GM18867 (cell line): Measurements from ENCODE around the gene SPNS1.
"Not testable (repeated sequence)": the region's sequence is repeated elsewhere in the genome, so short reads cannot be mapped to it uniquely, and the experiment has no call there.

ENCODE experiments used
- ATAC-seq: cut with Tn5 transposase; IDR thresholded peaks from one replicate; pipeline ENCODE4 v1.9.1; 2021; ENCODE audit warnings: mild to moderate bottlenecking, moderate library complexity; ENCODE audit not compliant: unreplicated experiment

The SPNS1 gene

DNA sequence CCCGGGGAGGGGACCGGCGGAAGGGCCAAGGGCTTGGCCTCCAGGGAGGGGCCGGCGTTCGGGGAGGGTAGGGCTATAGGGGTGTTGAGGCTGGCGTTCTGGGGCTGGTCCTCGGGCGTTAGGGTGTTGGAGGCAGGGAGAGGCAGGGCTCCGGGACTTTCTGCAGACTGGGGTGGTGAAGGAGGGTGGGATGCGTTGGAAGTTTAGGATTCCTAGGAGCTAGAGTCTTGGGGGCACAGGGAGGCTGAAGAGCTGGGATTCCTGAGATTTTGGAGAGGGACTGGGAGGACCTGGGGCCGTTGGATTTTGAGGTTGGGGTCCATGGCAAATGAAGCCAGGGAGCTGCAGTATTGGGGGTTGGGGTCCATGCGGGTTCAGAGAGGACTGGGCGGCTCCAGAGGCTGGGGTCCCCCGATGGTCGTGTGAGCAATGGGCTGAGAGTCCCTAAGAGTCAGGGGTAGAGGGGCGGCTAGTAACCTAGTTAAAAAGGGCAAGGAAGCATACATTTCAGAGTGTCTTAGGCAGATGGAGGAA lies 23.1 kb upstream of the SPNS1 start:
- ATAC-seq: peak; percentile 29

DNA sequence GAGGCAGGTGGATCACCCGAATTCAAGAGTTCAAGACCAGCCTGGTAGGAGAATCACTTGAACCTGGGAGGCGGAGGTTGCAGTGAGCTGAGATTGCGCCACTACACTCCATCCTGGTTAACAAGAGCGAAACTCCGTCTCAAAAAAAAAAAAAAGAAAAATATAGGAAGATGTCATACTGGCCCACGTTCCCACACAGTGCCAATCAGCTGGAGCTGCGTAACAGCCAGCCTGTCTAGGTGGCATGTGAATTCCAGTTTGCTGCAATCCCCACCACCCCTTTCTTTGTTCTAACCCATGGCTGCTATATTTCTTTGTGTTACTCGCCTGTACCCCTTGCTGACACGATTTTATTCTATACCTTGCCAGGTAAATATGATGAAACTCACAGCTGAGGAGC lies 16.4 kb upstream of the SPNS1 start:
- ATAC-seq: no peak

DNA sequence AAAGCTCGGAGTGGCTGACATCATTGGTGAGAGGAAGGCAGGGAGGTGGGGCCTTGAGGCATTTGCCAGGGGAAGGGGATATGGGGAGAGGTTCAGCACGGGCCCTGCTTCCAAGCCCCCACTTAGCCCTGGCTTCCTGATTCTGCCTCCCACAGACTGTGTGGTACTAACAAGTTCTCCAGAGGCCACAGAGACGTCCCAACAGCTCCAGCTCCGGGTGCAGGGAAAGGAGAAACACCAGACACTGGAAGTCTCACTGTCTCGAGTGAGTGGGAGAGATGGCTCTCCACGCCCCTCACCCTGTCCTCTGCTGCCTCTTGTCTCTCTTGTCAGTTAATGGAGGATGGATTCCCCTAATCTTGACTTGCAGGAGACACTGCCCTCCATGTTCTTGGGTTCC lies 15.7 kb upstream of the SPNS1 start:
- ATAC-seq: no peak

DNA sequence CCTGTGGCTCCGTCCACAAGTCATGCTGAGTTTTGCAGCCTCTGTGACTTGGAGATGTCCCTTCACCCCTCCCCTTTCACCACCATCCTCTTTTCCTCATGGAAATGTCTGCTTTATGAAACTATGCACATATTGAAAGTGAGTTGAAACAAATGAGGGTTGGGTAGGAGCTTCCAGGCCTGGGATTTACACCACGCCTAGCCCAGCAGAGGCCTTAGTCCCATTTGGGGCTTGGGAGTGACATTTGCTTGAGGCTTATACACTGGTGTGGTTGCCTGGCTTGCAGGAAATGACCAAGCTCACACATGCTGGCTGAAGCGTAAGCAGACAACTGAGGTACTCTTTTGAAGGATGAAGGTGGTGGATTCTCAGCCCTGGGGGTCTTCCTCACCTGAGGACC lies 10.5 kb upstream of the SPNS1 start:
- ATAC-seq: no peak

DNA sequence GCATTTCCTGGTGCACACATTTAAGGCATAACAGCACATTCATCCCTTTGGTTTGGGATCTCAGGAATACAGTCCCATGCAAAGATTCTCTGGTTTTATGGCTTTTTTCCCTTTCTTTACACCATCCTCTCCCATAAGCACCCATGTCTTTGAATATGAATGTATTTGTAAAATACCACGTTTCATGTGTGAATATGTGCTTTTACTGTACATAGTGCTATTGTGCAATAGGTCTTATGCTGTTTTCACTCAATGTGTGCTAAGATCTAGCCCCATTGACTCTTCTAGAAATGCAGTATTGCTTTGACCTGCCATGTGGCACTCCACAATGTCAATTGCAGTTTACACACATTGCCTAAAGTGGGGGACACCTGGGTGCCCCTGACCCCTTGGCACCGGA lies 10.1 kb upstream of the SPNS1 start:
- no peak for ATAC-seq

DNA sequence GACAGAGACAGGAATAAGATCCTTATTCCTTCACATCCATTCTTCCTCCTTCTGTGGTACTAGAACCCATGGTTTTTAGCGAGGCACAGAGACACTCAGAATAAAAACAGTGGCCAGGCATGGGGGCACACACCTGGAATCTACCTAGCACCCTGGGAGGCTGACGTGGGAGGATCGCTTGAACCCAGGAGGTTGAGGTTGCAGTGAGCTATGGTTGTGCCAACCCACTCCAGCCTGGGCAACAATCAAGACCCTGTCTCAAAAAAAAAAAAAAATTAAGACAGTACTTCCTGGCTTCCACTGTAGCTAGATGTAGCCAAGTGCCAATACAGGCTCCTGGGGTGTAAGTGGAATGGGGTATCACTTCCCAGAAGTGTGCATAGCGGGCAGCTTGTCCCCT lies 7.4 kb upstream of the SPNS1 start:
- ATAC-seq: no peak

DNA sequence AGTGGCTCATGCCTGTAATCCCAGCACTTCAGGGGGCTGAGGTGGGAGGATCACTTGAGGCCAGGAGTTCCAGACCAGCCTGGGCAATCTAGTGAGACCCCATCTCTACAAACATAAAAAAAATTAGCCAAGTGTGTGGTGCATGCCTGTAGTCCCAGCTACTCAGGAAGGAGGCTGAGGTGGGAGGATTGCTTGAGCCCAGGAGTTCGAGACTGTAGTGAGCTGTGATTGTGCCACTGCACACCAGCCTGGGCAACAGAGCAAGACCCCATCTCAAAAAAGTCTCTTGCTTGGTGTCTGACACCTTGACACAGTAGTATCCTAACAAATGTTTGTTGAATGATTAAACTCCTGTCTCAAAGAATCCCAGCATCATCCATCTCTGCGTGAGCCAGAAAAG lies 4.9 kb upstream of the SPNS1 start:
- ATAC-seq: not testable (repeated sequence)

DNA sequence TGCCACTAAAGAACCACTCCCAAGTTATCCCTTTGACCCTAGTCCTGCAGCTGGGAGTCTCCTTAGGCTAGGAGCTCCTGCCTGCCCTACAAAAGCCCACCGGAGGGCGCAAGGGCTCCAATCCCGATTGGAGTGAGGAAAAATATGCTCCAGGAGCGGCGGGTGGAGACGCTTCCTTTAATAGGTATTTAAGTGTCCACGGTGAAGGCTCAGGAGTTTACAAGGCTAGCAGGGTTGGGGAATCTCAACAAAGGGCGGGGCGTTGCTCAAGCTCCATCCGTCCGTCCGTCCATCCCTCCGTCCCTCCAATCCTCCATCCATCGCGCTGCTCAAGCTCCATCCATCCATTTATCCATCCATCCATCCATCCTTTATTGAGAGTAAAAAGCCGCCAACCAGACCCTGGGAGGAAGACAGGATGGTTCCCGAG lies 556 bp upstream of the SPNS1 start:
- no peak for ATAC-seq

DNA sequence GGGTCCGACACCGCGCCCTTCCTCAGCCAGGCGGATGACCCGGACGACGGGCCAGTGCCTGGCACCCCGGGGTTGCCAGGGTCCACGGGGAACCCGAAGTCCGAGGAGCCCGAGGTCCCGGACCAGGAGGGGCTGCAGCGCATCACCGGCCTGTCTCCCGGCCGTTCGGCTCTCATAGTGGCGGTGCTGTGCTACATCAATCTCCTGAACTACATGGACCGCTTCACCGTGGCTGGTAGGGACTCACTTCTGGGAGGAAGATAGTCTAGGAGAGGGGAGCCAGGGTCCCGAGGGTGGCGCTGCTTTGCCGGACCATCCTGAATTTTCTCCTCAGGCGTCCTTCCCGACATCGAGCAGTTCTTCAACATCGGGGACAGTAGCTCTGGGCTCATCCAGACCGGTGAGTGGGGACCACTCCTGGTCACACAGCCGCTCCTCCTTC lies 601 bp downstream of the SPNS1 start:
- ATAC-seq: peak; percentile 16

DNA sequence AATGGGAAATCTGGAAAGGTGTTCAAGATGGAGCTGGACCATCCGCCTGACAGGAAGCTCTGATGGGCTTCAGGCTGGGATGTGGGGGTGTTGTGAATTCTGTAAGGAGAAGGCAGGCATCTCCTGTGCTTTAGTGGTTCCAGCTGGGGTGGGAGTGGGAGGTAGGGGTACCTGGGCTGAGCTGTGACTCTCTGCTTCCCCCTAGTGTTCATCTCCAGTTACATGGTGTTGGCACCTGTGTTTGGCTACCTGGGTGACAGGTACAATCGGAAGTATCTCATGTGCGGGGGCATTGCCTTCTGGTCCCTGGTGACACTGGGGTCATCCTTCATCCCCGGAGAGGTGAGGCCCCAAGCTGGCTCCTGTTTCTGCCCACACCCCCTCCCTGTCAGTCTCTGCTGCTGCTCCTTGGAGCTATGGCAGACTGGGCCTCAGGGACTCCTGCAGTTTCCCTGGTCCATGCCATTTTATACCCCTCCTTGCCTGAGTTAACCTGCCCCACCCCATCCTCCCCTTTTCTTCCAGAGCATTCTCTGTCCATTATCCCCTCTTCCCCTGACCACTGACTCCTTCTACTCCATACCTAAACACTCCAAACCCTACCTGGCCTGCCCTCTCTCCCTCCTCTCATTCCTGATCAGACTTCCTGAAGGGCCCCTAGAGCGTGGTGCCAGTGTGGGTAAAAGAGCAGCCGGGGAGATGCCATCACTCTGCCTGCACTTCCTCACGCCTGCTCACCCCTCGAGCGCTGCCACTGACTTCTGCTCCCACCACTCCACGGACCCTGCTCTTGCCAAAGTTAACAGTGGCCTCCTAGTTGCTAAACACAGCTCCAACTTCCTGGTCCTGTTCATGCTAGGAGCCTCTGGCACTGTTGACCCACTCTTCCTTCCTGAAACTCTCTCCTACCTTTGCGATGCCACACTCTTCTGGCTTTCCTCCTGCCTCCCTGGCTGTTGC lies 3.4 kb downstream of the SPNS1 start:
- ATAC-seq: no peak

DNA sequence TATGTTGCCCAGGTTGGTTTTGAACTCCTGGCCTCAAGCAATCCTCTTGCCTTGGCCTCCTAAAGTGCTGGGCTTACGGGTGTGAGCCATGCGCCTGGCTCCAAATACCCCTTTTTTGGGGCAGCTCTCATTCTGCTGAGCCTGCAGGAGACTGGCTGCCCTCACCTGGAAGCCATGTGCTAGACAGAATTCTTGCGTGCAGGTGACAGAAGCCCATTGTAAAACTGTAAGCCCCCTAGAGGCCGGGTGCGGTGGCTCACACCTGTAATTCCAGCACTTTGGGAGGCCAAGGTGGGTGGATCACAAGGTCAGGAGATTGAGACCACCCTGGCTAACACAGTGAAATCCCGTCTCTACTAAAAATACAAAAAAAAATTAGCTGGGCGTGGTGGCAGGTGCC lies 5.8 kb downstream of the SPNS1 start:
- not testable (repeated sequence) for ATAC-seq

DNA sequence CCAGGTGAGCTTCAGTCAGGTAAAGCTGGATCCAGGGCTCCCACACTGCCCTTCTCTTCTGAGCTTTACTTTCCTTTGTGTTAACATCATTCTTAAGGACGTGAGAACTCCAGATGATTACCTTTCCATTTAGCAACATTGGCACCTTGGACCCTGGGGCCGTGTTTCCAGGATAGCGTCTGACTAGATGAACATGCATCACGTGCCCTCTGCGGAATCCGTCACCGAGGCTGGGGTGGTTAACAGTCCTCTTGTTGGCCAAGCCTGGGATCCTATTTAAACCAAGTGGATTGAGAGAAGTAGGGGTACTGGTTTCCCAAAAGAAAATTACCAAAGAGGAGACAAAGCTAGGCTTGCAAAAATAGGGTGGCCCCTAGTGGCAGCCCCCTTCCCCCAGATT lies 6.4 kb downstream of the SPNS1 start:
- ATAC-seq: no peak

DNA sequence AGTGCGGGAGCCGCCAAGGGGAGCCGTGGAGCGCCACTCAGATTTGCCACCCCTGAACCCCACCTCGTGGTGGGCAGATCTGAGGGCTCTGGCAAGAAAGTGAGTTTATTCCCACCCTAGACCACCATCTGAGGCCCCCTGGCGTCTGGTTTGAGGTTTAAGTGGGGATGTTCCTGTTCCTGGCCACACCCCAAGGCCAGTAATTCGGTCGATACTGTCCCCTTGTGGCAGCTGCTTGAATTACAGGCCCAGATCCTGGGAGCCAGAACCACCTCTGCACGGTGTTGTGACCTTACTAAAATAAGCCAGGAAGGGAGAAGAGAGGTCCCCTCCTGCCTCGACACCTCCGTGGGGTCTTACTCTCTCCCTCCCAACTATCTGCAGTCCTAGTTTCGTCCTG lies 6.9 kb downstream of the SPNS1 start:
- ATAC-seq: no peak

DNA sequence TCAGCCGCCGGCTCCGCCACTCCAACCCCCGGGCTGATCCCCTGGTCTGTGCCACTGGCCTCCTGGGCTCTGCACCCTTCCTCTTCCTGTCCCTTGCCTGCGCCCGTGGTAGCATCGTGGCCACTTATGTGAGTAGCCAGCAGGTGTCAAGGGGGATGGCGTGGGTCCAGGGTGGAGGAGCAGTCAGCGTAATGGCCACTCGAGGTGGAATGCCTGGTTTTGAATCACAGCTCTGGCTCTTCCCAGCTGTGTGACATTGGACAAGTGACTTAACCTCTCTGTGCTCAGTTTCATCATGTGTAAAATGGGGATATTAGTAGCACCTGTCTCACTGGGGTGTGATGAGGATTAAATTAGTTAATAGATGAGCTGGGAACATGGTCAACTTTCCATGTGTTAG lies 7.8 kb downstream of the SPNS1 start:
- ATAC-seq: no peak

DNA sequence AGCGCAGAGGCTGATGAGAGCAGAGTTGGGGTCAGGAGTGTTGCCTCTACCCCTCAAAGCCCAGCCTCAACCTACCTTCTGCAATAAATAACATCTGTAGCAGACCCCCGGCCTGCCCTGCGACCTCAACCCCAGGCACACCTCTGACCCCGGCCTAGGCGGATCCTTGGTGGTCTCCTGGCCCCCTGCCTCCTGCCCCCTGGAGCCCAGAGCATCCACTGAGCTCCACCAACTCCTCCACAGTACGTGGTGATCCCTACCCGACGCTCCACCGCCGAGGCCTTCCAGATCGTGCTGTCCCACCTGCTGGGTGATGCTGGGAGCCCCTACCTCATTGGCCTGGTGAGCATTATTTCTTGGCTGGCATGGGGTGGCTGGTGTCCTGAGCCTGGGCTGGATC lies 8.4 kb downstream of the SPNS1 start:
- ATAC-seq: no peak

DNA sequence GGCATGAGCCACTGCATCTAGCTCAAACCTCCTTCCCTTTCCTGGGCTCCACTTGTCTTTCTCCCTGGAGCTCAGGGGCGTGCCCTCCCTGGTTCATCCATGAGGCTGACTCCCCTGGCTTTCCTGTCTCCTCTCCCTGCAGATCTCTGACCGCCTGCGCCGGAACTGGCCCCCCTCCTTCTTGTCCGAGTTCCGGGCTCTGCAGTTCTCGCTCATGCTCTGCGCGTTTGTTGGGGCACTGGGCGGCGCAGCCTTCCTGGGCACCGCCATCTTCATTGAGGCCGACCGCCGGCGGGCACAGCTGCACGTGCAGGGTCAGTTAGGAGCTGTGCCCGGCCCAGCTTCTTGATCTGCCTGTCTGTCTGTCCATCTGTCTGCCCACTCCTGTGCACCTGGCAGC lies 9.1 kb downstream of the SPNS1 start:
- no peak for ATAC-seq

DNA sequence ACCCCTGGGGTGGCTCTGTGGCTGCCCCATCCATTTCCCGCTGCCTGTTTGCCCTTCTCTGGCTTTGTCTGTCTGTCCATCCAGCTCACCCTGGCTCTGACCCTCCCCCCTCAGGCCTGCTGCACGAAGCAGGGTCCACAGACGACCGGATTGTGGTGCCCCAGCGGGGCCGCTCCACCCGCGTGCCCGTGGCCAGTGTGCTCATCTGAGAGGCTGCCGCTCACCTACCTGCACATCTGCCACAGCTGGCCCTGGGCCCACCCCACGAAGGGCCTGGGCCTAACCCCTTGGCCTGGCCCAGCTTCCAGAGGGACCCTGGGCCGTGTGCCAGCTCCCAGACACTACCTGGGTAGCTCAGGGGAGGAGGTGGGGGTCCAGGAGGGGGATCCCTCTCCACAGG lies 9.5 kb downstream of the SPNS1 start:
- no peak for ATAC-seq

DNA sequence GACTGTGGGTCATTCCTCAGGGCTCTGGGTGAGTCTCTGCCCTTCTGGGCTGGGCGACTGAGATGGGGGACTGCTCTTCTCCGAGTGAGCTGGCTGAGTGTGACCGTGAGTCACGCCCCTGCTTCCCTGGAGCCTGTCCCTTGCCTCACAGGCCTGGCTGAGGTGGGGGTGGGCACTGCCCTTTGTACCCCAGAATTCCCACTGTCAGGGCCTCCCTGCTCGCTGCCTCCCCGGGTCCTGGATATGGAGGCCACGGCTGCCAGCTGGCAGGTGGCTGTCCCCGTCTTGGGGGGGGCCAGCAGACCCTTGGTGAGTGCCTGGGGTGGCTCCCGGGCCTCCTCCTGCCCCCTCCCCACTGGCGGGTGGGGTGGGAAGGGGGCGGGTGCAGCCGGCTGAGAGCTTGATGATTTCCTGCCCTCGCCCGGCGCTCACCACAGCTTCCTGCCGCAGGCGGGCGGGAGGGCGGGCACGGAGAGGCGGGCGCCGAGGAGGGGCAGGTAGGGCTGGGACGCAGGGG lies 10.1 kb downstream of the SPNS1 start, which contains the start of gene LAT:
Gene LAT, plus strand, starts transcription at position 434 of the 517 bp plus-strand sequence. CDS start 366 bp downstream, outside the sequence.
- ATAC-seq: no peak

DNA sequence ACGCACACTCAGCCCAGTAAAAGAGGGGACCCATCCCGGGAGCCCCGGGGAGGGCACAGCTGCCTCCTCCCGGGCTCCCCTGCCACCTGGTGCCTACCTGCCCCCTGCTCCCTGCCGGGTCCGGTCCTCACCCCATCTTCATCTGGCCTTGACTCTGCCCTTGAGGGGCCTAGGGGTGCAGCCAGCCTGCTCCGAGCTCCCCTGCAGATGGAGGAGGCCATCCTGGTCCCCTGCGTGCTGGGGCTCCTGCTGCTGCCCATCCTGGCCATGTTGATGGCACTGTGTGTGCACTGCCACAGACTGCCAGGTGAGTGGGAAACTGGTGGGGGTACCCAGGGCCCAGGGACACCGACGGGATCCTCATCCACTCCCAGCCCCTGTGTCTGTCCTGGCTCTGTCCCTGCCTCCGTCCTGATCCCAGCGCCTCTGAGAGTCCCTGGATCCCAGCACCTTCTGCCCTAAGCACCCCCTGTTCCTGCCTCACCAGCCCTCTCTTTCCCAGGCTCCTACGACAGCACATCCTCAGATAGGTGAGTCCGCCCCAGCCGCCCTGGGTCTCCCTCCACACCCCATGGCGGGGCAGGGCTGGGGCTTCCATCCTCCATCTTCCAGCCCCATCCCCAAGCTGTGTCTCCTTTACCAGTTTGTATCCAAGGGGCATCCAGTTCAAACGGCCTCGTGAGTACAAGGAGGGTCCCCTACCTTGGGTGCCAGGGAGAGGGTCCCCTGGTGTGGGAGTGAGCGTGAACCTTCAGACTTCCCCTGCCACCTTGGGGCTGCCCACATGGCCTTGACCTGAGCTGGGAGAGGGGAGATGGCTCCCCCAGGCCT lies 10.8 kb downstream of the SPNS1 start:
- ATAC-seq: no peak

DNA sequence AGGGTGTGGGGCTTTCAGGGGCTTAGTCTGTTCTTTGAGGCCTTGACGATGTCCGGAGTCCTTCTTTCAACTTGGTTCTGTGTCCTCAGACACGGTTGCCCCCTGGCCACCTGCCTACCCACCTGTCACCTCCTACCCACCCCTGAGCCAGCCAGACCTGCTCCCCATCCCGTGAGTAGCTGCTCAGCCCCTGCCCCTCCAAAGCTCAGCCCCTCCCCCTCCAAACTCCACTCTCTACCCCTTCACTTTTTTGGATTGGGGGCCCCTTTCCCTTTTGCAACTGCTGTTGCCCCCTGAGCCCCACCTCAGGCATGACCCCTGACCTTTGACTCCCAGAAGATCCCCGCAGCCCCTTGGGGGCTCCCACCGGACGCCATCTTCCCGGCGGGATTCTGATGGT lies 11.5 kb downstream of the SPNS1 start:
- no peak for ATAC-seq

DNA sequence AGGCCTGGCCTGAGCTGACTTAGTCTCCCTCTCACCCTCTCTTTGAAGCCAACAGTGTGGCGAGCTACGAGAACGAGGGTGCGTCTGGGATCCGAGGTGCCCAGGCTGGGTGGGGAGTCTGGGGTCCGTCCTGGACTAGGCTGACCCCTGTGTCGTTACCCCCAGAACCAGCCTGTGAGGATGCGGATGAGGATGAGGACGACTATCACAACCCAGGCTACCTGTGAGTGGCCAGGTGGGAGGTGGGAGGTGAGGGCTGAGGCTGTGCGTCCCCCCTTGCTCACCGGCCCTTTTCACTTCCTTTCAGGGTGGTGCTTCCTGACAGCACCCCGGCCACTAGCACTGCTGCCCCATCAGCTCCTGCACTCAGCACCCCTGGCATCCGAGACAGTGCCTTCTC lies 11.9 kb downstream of the SPNS1 start:
- ATAC-seq: no peak
